ENCODE results near the gene PARD6A. TPM values are rescaled to one million over a fixed set of nuclear protein-coding genes. Genes with fewer than 3 reads are reported as not detected.

Gene PARD6A
- total RNA-seq, 2 experiments from 2014 or later = 4.5 to 4.7 TPM

GRCh38 chr16:67661886-67662652, 1.3 kb downstream of the PARD6A start:
- Histone ChIP-seq H3K27ac (ENCODE audit: low read depth in 1 of 2, low read length in 2 of 2) (no peak overlapping the region), H3K9me3 (ENCODE audit: control insufficient read depth in 1 of 2, insufficient read depth in 1 of 2, low read length in 2 of 2) (no peaks in the 10 kb centered on the region), H3K4me1 (ENCODE audit: insufficient read depth, low read length) (peaks cover 52% of the 10 kb centered on the region), H3K36me3 (ENCODE audit: insufficient read depth, low read length) (peaks cover 18% of the 10 kb centered on the region), H3K4me3 (ENCODE audit: low read length) (no peak overlapping the region), H3K27me3 (ENCODE audit: control insufficient read depth in 1 of 2, insufficient read depth in 2 of 2, low read length in 2 of 2) (no peaks in the 10 kb centered on the region)
- ATAC-seq (ENCODE audit: poor library complexity) (no peak), DNase-seq (peak in 1 of 14 experiments; percentile 50)
- H3K27me3 Mint-ChIP-seq = no peaks in the 10 kb centered on the region
- no peak for TF ChIP-seq CTCF (IDR thresholded peaks at IDR 0.05)
- intact Hi-C loops (cut with DNase I, micrococcal nuclease) = loop anchor here in 1 of 2 experiments (5.0 kb wide), 1 partner anchor 145 kb away; the partner anchor contains the start of genes RANBP10 and TSNAXIP1
- ChIA-PET POLR2A (interaction anchor here (1.2 to 3.9 kb wide), 3 partner anchors 17 to 101 kb away, joined by 6 to 52 read pairs (median 7); partner anchors contain the start of genes CARMIL2 and CTCF), CTCF (interaction anchor here (1.5 to 4.0 kb wide), 3 partner anchors 17 to 141 kb away, joined by 3 to 26 read pairs (median 4); partner anchors contain the start of genes CARMIL2 and CTCF)
- H3K36me3 Mint-ChIP-seq (ENCODE audit: low read depth) = peaks cover 14% of the 10 kb centered on the region
- no peaks in the 10 kb centered on the region for H3K9me3 Mint-ChIP-seq
- peak overlapping the region; percentile 94 for H3K4me3 Mint-ChIP-seq
- H3K4me1 Mint-ChIP-seq (ENCODE audit: low read depth) = peaks cover 39% of the 10 kb centered on the region
- H3K27ac Mint-ChIP-seq = peak overlapping the region; percentile 94

GRCh38 chr16:67662653-67663010, 1.9 kb downstream of the PARD6A start:
- TF ChIP-seq CTCF (IDR thresholded peaks at IDR 0.05) = no peak
- intact Hi-C loops (cut with DNase I, micrococcal nuclease) = loop anchor here in 1 of 2 experiments (5.0 kb wide), 1 partner anchor 145 kb away; the partner anchor contains the start of genes RANBP10 and TSNAXIP1

GRCh38 chr16:67663151-67663876, 2.6 kb downstream of the PARD6A start:
- Mint-ChIP-seq H3K27ac (no peak overlapping the region), H3K9me3 (no peaks in the 10 kb centered on the region), H3K36me3 (ENCODE audit: low read depth) (peaks cover 14% of the 10 kb centered on the region), H3K4me3 (peak overlapping the region; percentile 62), H3K4me1 (ENCODE audit: low read depth) (peaks cover 46% of the 10 kb centered on the region), H3K27me3 (no peaks in the 10 kb centered on the region)
- DNase-seq (peak in 4 of 14 experiments; percentile 26 to 62 (median 46)), ATAC-seq (ENCODE audit: poor library complexity) (no peak)
- peaks cover 6% of the 10 kb centered on the region for H3K36me3 ChIP-seq (ENCODE audit: insufficient read depth, low read length)
- TF ChIP-seq CTCF (IDR thresholded peaks at IDR 0.05) = no peak
- H3K27ac ChIP-seq (ENCODE audit: low read depth in 1 of 2, low read length in 2 of 2) = no peak overlapping the region
- H3K4me1 ChIP-seq (ENCODE audit: insufficient read depth, low read length) = peaks cover 61% of the 10 kb centered on the region
- no peak overlapping the region for H3K4me3 ChIP-seq (ENCODE audit: low read length)
- no peaks in the 10 kb centered on the region for H3K9me3 ChIP-seq (ENCODE audit: control insufficient read depth in 1 of 2, insufficient read depth in 1 of 2, low read length in 2 of 2)
- CTCF ChIA-PET = interaction anchor here (0.6 to 2.5 kb wide), 6 partner anchors 9 to 458 kb away, joined by 3 to 14 read pairs (median 4); partner anchors contain the start of genes ATP6V0D1 and CARMIL2
- H3K27me3 ChIP-seq (ENCODE audit: control insufficient read depth in 1 of 2, insufficient read depth in 2 of 2, low read length in 2 of 2) = no peaks in the 10 kb centered on the region
- POLR2A ChIA-PET = interaction anchor here (1.0 to 2.3 kb wide), 4 partner anchors 18 to 182 kb away, joined by 3 to 7 read pairs (median 5); partner anchors contain the start of genes ATP6V0D1 and CARMIL2
- intact Hi-C loops (cut with DNase I, micrococcal nuclease) = loop anchor here in 1 of 2 experiments (5.0 kb wide), 1 partner anchor 144 kb away; the partner anchor contains the start of genes RANBP10 and TSNAXIP1

More at GRCh38 chr16:67662653-67663010, 1.9 kb downstream of the PARD6A start:
- Histone ChIP-seq H3K4me1 (ENCODE audit: insufficient read depth, low read length) (peaks cover 57% of the 10 kb centered on the region), H3K27ac (ENCODE audit: low read depth in 1 of 2, low read length in 2 of 2) (no peak overlapping the region), H3K9me3 (ENCODE audit: control insufficient read depth in 1 of 2, insufficient read depth in 1 of 2, low read length in 2 of 2) (no peaks in the 10 kb centered on the region), H3K27me3 (ENCODE audit: control insufficient read depth in 1 of 2, insufficient read depth in 2 of 2, low read length in 2 of 2) (no peaks in the 10 kb centered on the region), H3K4me3 (ENCODE audit: low read length) (no peak overlapping the region), H3K36me3 (ENCODE audit: insufficient read depth, low read length) (peaks cover 12% of the 10 kb centered on the region)
- H3K27ac Mint-ChIP-seq = no peak overlapping the region
- ChIA-PET POLR2A (interaction anchor here (1.0 to 2.3 kb wide), 3 partner anchors 17 to 182 kb away, joined by 4 to 7 read pairs (median 6); partner anchors contain the start of genes ATP6V0D1 and CARMIL2), CTCF (interaction anchor here (1.6 to 4.0 kb wide), 3 partner anchors 17 to 141 kb away, joined by 4 to 26 read pairs (median 14); partner anchors contain the start of gene CARMIL2)
- H3K4me3 Mint-ChIP-seq = peak overlapping the region; percentile 62
- ATAC-seq (ENCODE audit: poor library complexity) (no peak), DNase-seq (no peak)
- peaks cover 14% of the 10 kb centered on the region for H3K36me3 Mint-ChIP-seq (ENCODE audit: low read depth)
- H3K27me3 Mint-ChIP-seq = no peaks in the 10 kb centered on the region
- H3K4me1 Mint-ChIP-seq (ENCODE audit: low read depth) = peaks cover 41% of the 10 kb centered on the region
- no peaks in the 10 kb centered on the region for H3K9me3 Mint-ChIP-seq

Data from CD4-positive, alpha-beta T cell (primary cell).